22Rv1 (cell line): ENCODE results near the gene FXYD2.

ENCODE experiments used
- CTCF ChIP-seq: fragments of 450-650 bp; IDR thresholded peaks from 2 replicates; pipeline ENCODE4 v1.5.1; 2017; ENCODE audit warnings: mild to moderate bottlenecking
- ZFX ChIP-seq: fragments of 450-650 bp; IDR thresholded peaks from 2 replicates; pipeline ENCODE4 v1.6.1; 2017; ENCODE audit warnings: antibody characterized with exemption, borderline replicate concordance

- TF ChIP-seq CTCF = no peak
- no peak for TF ChIP-seq ZFX
Observed at GRCh38 chr11:117855186-117855845, 30.8 kb upstream of the FXYD2 start.
